Cardiac fibroblast (primary cell): ENCODE measurements around the gene IFT22.
"Not testable (repeated sequence)": the region's sequence is repeated elsewhere in the genome, so short reads cannot be mapped to it uniquely, and the experiment has no call there.

Experiments
- DNase-seq, 2 donors: peaks; one replicate each; pipeline versions ENCODE4 v3.0.0 to v3.0.0-alpha.2; 2010; ENCODE audit warnings: low read depth in 2 of 2
- H3K4me3 ChIP-seq, 2 donors: replicated peaks in 1 of 2; 1 replicate in 1 of 2; 2 replicates in 1 of 2; pipeline ENCODE4 v1.5.1; 2011; ENCODE audit warnings: low read depth in 2 of 2, low read length in 2 of 2, mild to moderate bottlenecking in 2 of 2, moderate library complexity in 1 of 2
- TF ChIP-seq, protein P1 (sequence below): IDR thresholded peaks from one replicate; pipeline ENCODE4 v1.5.1; 2011; ENCODE audit warnings: low read depth, mild to moderate bottlenecking, low read length, inconsistent platforms

IFT22 gene

DNA sequence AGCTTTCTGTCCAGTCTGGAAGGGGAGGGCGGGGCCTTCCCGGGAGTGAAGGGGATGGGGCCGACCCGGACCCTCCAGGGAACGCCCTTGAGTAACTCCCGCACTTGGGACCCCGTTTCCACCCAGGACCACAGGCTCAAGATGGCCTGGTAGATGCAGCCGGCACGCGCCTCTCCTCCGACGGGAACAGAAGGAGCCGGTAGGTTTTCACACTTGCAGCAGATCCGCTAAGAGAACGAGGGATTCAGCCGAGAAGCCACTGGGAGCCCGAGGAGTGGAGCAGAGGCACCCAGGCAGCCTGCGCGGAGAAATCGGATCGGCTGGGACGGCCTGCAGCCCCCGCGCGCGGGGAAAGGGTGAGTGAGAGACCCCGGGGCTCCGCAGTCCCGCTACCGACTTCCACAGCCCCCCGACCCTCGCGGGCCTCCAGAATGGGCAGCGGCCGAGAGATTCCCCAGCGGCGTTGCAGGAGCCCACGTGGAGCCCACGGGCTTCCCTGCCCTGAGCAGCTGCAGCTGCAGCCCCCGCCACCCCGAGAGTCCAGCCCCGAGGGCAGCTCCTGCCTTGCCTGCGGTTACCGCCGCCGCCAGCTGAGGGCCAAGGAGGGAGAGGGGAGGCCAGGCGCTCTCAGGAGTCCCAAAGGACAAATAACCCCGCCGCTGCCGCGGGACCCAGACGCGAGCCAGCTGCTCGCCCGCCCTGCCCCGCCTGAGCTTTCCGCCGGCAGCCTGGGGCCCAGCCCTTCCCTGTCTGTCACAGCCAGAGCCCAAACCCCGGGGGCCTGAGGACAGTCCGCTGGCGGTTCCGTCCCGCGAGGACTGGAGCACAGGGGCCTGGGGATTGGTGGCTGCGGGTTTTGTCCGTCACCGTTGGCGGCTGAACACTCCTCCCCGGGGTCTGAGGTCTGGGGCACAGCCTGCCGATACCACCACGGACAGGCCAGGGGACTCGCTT, 21.8 kb downstream of the IFT22 start:
- H3K4me3 ChIP-seq = no peak overlapping the region
- DNase-seq = no peak
- TF ChIP-seq, protein P1, sequence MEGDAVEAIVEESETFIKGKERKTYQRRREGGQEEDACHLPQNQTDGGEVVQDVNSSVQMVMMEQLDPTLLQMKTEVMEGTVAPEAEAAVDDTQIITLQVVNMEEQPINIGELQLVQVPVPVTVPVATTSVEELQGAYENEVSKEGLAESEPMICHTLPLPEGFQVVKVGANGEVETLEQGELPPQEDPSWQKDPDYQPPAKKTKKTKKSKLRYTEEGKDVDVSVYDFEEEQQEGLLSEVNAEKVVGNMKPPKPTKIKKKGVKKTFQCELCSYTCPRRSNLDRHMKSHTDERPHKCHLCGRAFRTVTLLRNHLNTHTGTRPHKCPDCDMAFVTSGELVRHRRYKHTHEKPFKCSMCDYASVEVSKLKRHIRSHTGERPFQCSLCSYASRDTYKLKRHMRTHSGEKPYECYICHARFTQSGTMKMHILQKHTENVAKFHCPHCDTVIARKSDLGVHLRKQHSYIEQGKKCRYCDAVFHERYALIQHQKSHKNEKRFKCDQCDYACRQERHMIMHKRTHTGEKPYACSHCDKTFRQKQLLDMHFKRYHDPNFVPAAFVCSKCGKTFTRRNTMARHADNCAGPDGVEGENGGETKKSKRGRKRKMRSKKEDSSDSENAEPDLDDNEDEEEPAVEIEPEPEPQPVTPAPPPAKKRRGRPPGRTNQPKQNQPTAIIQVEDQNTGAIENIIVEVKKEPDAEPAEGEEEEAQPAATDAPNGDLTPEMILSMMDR = no peak

DNA sequence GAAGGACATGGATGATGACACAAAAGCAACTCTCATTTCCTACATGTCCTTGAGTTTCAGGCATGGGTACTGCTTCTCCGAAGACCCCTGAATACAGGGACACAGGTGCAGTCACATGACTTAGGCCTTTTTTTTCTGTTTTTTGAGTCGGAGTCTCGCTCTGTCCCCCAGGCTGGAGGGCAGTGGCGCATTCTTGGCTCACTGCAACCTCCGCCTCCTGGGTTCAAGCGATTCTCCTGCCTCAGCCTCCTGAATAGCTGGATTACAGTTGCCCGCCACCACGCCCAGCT, 26.8 kb downstream of the IFT22 start:
- TF ChIP-seq, protein P1 = no peak
- no peak overlapping the region for H3K4me3 ChIP-seq
- DNase-seq = no peak

DNA sequence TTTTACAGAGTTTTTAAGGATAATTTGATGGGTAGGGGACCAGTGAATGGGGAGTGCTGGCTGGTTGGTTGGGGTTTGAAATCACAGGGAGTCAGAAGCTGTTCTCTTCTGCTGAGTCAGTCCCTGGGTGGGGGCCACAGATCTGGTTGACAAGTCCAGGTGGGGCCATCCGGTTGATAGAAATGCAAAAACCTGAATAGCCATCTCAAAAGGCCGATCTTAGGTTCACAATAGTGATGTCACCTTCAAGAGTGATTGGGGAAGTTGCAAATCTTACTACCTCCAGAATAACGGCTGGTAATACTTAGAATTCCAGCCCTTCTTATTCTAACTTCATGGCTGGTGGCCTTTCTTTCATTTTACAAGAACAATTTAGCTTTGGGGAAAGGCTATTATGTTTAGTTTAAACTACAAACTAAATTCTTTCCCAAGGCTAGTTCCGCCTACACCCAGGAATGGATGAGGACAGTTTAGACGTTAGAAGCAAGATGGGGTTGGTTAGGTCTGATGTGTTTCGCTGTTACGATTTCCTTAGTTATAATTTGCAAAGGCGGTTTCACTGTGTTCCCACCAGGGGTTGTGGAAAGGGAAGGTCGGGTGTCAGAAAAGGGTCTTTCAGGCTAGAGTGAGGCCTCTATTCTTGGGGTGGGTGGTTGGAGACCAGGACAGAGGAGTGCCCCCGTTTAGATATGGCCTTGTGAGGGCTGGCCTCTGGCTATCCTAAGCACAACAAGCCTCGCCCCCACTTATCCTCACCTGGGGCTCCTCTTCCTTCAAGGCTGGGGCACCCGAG, 27.4 kb downstream of the IFT22 start:
- TF ChIP-seq, protein P1 = no peak
- H3K4me3 ChIP-seq = no peak overlapping the region
- no peak for DNase-seq

- DNase-seq, H3K4me3 ChIP-seq: not testable (repeated sequence)
Observed at GRCh38 chr7:101293069-101294021, 28.3 kb downstream of the IFT22 start.

DNA sequence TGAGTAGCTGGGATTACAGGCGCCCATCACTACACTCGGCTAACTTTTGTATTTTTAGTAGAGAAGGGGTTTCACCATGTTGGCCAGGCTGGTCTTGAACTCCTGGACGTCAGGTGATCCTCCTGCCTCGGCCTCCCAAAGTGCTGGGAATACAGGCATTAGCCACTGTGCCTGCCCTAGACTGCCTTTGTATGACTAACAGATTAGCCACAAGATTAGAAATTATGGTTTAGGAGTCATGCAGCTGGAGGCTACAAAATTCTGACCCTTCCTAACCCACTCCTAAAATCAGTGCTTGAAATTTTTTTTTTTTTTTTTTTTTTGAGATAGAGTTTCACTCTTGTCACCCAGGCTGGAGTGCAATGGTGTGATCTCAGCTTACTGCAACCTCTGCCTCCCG, 29.0 kb downstream of the IFT22 start:
- H3K4me3 ChIP-seq, DNase-seq: not testable (repeated sequence)

GRCh38 chr7:101290186-101291037, 31.2 kb downstream of the IFT22 start:
- TF ChIP-seq, protein P1 = peak; percentile 54
- not testable (repeated sequence) for H3K4me3 ChIP-seq
- DNase-seq = peak; percentile 40 to 49

DNA sequence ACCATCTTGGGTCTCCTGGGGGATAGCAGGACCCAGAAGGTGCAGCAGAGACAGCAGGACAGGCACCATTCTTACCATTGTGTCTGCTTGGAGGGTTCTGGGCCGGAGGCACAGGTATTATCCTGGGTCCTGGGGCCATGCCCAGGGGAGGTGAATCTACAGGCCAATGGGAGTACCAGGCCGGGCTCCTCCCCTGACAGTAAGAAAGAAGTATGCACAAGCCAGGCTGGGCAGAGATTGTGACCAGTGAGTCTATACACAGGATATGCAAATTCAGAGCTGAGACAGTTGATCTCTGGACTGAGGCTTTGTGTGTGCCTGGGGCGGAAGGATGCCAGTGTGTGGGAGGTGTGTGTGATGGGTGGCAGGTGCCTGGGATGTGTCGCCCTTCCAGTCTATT, 31.9 kb downstream of the IFT22 start:
- H3K4me3 ChIP-seq, DNase-seq: not testable (repeated sequence)
